GM10266 (cell line): Measurements from ENCODE around the gene TCL1A.
"Not testable (repeated sequence)": the region's sequence is repeated elsewhere in the genome, so short reads cannot be mapped to it uniquely, and the experiment has no call there.

Experiments used
- DNase-seq: peaks from one replicate; pipeline ENCODE4 v3.0.0; 2012; ENCODE audit errors: extremely low spot score
- CTCF ChIP-seq: IDR thresholded peaks from 2 replicates; pipeline ENCODE4 v1.5.1; 2012; ENCODE audit warnings: mild to moderate bottlenecking, low read depth; ENCODE audit not compliant: control insufficient read depth, insufficient read depth; ENCODE audit errors: missing control alignments

The TCL1A gene

DNA sequence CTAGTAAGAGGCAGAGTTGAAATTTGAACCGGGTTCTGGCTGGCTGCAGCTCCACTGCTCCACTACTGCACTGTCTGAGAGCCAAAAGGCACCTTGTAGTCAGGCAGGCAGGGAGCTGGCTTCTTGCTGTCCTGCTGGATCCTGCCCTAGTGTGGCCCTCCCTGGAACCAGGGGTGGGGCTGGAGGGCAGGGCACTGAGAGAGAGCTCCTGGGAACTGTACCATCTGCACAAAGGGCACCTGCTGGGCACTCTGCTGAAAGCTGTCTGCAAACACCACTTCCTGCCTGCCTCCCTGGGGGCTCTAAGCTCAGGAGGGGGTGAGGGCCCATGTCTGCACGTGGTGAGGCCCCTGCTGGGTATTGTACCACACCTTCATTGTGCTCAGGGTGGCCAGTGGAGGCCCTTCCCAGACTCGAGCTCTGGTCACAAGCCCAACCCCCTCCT lies 46.7 kb downstream of the TCL1A start:
- no peak for DNase-seq
- TF ChIP-seq CTCF, result no peak

DNA sequence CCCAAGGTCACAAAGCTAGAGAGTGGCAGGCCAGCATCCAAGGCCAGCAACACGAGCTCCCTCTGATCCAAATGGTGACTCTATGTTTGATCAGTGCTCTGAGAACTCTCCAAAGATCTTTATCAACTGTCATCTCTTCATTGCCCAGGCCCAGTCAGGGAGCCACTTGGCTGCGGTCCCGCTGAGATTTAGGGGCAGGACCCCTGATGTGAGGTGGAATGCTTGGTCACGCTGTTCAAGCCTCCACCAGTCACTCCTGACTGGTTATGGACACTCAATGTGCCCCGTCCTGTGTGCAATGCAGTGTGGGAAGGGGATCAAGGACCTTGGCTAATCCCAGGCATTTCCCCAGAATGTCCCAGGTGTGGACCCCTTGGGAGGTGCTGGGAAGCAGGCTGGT lies 47.5 kb downstream of the TCL1A start:
- DNase-seq, result no peak
- TF ChIP-seq CTCF, result no peak

DNA sequence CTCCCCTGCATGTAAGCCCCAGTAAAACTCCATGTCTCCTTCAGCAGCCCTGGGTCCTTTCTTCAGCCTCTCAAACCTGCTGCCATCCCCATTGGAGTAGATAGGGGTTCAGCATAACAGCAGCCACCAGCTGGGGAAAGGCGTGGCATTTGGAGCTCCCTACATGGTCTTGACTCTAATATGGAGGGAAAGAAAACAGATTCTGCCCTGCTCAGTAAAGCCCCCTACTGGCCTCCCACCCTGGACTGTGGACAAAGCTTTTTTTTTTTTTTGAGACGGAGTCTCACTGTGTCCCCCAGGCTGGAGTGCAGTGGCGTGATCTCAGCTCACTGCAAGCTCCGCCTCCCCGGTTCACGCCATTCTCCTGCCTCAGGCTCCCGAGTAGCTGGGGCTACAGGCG lies 48.4 kb downstream of the TCL1A start:
- not testable (repeated sequence) for DNase-seq
- TF ChIP-seq CTCF, result peak; percentile 35

DNA sequence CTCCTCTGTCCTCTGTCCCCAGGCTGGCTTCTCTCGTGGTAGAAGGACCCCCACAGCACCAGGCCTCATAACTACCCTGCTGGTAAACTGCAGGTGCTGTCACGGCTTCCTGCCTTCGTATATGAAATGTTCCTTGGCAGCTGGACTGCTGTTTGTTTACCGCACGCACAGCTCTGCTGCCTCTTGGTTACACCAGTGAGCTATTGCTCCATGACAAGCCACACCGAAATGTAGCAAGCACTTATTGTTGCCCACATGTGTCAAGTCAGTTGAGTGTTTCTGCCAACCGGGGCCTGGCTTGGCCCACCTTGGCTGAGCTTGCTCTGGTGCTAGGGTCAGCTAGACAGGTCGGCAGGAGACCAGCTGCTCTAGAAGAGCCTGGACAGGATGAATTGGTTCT lies 49.4 kb downstream of the TCL1A start:
- no peak for TF ChIP-seq CTCF
- DNase-seq, result no peak

DNA sequence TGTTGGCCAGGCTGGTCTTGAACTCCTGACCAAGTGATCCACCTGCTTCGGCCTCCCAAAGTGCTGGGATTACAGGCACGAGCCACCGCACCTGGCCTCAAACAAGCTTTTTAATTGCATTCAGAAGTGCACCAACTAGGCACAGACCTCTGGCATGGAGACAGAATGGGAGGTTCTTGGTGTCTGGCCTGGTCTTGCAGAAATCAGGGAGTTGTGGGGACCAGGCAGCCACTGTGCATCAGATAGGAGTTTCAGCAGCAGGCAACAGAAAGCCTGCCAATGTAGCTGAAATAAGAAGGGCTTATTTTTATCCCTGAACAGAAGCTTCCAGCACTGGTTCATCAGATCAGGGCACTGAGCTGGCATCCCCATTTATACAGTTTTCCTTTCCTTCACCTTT lies 49.9 kb downstream of the TCL1A start:
- no peak for TF ChIP-seq CTCF
- no peak for DNase-seq

GRCh38 chr14:95663226-95663797 lies 50.6 kb downstream of the TCL1A start:
- TF ChIP-seq CTCF, result no peak
- DNase-seq, result no peak

DNA sequence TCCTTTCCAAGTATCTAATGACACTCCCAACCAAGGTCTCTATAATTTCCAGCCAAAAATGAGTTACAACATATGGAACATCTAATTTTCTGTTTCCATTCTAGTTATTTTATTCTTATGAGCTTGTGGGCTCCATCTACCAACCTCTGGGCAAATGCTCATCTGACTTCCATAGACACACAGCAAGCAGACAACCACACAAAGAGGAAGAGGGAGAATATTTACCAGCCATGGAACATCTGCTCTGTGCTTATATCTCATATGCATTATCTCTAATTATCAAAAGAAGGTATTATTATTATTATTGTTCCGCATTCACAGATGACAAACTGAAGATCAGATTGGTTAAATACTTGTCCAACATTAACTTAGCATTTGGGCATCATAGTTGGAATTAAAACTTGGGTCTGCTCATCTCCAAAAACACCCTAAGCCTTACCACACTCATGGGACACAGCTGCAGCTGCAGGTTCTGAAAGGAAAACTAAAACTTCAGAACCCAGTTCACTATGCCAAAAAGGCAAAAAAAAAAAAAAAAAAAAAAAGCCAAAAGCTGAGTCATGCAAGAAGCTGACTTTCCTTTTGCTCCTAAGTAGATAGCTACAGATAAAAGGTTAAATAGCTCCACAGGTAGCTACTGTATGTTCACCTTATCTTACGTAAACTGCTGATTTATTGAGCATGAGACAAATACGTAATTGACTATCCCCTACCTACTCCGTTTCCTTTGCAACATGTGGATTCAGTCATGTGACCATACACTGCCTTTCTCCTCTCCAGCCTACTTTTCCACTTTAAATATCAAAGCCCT lies 51.3 kb downstream of the TCL1A start:
- no peak for TF ChIP-seq CTCF
- DNase-seq, result no peak
